GM18868 (cell line): ENCODE measurements around the gene AGXT.

ENCODE experiments used
- ATAC-seq: cut with Tn5 transposase; IDR thresholded peaks from one replicate; pipeline ENCODE4 v1.9.1; 2021; ENCODE audit warnings: mild to moderate bottlenecking, moderate library complexity; ENCODE audit not compliant: unreplicated experiment

Gene AGXT

GRCh38 chr2:240869109-240869955 lies 708 bp downstream of the AGXT start:
- no peak for ATAC-seq

DNA sequence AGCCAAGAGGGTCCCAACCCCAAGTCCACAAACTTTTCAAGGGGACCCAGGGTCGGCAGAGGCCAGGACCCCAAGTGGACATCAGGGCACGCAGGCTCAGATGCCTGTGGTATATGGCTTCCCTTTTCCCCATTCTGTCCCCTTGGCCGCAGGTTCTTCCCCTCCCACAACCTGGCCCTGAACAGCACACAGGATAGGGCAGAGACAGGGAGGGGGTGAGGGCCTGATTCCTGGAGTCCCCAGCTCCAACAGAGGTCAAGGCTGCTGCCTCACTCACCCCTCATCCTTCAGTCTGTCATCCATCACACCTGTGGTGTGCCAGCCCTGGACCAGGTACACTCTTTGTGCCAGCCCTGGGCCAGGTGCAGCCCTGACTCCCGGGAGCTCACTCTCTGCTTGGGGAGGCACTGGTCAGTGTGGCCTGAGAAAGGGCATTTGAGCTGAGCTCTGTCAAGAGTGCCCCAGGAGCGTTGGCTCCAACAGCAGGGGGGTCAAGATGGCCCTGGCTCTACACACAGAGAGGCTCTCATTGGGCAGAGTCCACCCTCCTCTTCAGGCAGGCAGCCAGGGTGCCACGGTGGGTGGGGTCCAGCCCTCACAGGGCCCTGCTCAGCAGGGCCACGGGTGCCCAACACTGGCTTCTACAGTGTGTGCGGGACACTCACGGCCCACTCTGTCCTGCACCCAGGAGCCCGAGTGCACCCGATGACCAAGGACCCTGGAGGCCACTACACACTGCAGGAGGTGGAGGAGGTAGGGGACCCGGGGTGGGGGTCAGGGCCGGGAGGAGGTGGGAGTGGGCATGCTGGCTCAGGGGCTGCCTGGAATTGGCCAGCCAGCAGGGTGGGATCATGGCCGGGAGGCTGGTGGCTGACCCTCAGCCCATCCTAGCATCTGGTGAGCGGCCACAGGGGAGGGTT lies 1.6 kb downstream of the AGXT start:
- ATAC-seq: no peak

- no peak for ATAC-seq
Observed at GRCh38 chr2:240871071-240871958, 2.7 kb downstream of the AGXT start.

DNA sequence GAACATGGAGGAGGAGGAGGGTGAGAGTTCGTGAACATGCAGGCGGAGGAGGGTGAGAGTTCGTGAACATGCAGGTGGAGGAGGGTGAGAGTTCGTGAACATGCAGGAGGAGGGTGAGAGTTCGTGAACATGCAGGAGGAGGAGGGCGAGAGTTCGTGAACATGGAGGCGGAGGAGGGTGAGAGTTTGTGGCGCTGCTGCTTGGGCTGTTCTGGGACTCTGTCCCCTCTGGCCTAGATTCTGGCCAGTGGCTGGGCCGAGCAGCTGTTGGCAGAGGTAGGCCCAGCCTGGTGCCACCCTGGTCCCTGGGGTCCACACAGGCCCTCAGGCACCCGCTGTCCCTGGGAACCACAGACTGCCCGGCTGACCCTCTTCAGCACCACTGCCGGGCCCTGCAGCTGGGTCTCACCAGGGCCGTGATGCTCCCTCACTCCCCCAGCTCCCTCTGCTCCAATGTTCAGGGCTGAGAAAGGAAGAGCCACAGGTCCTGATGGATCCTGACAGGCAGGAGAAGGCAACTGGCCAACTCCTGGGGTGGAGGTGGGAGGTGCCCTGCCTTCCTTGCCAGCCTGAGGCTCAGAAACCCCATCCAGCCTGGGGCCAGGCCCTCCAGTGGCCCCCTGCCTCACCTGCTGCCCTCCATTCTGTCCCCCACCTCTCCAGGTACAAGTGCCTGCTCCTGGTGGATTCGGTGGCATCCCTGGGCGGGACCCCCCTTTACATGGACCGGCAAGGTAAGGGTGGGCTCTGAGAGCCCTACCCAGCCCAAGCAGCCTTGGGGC lies 3.9 kb downstream of the AGXT start:
- no peak for ATAC-seq

- no peak for ATAC-seq
Observed at GRCh38 chr2:240873098-240873788, 4.6 kb downstream of the AGXT start.

DNA sequence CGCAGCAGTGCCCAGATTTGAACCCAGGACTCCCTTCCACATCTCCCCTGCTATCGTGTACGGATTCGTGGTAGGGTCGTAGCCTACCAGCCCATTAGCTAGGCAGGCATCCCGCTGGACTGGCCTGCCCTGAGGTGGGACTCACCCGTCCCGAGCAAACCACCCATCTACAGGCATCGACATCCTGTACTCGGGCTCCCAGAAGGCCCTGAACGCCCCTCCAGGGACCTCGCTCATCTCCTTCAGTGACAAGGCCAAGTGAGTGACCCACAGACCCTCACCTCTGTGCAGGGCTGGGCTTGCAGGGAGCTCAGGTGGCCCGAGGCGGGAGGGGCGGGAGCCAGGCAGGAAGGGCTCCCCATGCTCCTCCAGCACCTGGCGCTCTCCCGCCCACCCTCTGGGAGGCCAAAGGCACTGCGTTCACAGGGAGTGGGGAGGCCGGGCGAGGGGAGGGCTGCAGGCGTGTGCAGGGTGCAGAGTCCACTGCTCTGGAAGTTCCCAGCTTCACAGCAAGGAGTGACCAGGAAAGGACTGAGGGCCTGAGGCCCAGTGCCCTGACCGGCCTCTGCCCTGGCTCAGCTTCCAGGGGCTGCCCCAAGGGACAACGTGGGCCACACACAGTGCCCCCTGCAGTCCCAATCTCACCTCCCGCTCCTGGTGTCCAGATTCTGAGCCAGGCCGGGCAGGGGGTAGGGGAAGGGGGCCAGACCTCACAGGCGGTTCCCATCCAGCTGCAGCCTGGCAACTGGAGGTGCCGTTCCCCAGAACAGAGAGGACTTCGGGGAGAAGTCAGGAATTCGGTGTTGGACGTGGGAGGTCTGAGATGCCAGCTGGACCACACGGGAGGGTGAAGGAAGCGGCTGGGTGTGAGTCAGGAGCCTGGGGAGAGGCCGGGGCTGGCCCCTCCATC lies 5.4 kb downstream of the AGXT start:
- ATAC-seq: no peak

DNA sequence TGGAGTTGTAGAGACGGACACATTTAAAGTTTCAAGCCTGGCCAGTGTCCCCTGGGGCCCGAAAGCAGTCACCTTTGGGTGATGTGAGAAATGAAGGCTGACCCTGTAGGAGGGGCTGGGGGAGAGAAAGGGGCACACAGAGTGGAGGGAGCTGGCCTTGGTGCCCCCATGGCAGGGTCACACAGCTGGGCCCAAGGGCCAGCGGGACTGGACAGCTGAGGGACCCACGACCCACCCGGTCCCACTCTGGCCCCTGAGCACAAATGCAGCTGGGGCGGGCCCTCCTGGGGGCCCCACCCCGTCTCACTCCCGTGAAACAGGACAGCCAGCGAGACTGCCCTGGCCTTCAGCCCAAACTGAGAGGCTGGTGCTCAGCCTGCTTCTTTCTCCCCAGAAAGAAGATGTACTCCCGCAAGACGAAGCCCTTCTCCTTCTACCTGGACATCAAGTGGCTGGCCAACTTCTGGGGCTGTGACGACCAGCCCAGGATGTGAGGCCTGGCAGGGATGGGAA lies 6.1 kb downstream of the AGXT start:
- ATAC-seq: no peak

DNA sequence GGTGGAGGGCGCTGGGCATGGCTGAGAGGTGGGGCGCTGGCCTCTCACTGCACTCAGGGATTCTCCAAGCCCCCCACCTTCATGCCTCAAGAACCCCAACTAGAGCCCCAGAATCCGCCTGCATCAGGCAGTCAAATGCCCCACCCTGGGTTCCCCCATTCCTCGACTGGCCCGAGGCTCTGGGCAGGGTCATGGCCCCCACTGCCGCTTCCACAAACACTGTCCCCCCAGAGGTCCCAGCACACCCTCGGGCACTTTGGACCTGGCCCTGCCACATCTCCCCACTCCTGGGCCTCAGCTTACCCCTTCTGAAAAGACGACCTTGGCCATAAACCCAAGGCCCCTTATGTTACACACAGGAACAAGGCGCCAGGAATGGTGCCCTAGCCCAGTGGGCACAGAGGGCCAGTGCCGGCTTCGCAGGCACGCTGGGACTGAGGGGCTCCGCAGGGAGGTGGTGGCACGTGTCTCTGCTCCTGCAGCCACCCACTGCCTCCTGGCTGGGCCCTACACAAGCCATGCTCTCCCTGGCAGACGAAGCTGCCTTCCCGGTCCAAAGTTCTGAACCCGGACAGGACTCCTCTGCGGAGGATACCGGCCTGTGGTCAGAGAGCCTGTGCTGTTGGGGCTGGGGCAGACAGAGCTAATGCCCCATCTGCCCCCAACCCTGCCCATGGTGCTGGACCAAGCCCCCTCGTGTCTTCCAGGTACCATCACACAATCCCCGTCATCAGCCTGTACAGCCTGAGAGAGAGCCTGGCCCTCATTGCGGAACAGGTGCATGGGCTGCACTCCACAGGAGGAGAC lies 6.8 kb downstream of the AGXT start:
- ATAC-seq: no peak

- no peak for ATAC-seq
Observed at GRCh38 chr2:240876035-240876474, 7.4 kb downstream of the AGXT start.

DNA sequence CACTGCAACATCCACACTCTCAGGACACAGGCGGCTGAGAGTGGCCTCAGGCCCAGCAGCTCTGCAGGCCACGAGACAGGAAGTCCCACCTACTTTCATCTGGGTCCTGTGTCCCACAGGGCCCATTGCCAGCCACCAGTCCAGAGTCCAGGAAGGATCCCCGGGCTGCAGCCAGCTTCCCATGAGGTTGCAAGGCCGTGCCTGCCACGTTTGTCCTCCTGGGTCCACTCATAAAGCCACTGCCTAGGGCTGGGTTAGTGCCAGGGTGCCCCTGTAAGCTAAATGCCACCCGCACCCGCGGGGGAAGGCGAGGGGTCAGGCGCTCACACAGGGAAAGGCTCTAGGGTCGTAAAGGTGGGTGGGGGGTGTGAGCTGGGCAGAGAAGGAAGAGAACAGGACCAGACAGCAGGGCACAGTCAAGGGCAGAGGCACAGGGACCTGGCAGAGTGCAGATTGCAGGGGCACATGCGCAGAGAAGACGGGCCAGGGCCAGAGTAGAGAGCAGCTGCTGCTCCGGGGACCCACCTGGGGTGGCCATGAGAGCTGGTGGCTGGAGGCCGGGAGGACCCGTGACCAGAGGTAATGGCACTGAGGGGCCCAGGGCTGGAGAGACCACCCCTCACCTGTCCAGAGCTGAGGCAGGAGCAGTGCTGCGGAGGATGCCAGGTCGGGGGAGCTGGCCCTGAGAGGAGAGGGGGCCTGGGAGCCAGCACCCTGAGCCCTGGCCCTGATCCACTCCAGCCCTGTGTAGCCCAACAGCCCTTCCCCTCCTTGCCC lies 8.0 kb downstream of the AGXT start:
- no peak for ATAC-seq

- ATAC-seq: no peak
Observed at GRCh38 chr2:240877460-240878340, 9.1 kb downstream of the AGXT start.

GRCh38 chr2:240878341-240878936 lies 9.8 kb downstream of the AGXT start:
- ATAC-seq: no peak

- no peak for ATAC-seq
Observed at GRCh38 chr2:240879105-240879504, 10.5 kb downstream of the AGXT start.

DNA sequence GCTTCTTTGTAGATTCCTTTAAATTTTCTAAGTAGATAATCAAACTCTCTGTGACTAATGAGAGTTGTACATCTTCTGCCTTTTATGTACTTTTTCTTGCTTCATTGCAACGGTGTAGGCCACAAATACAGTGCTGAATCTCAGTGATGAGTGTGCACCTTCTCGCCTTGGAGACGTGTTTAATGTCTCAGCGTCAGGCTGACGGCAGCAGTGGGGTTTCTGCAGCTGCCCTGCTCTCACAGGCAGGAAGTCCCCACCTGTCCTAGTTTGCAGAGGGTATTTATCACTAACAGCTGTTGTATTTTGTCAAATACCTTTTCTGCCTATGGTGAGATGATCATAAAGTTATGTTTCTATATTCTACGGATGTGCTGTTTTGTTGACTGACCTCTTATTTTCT lies 13.3 kb downstream of the AGXT start:
- ATAC-seq: no peak

DNA sequence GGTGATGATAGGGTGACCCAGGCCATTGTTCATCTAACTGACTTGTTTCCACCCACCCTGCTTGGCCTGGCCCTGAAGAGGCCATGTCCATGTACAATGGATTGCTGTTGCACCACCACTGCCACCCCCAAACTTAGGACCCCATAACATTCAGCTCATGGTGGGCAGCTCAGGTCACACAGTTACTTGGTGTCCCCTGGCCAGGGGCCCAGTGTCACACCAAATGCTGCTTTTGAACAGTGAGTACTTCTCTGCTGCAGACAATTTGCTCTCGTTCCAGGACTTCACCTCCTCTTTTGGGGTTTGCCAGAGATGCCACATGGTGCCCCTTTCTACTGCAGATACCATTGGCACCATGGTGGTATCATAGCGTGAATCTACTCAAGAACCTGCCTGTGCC lies 15.6 kb downstream of the AGXT start:
- ATAC-seq: no peak
